LNCaP clone FGC (cell line): ENCODE measurements around the gene MAPKAP1.

Source experiments
- DNase-seq: peaks from one replicate; pipeline ENCODE4 v3.0.0-alpha.2; 2011; ENCODE audit warnings: low read depth
- H3K4me3 ChIP-seq: 2 replicates; pipeline ENCODE4 v1.5.1; 2011; ENCODE audit warnings: mild to moderate bottlenecking, low read depth, low read length, control low read depth
- TF ChIP-seq, protein P1 (sequence below): IDR thresholded peaks from 2 replicates; pipeline ENCODE4 v1.5.1; 2012; ENCODE audit warnings: mild to moderate bottlenecking; ENCODE audit not compliant: control insufficient read depth, insufficient read depth; ENCODE audit errors: extremely low read depth

MAPKAP1 gene

DNA sequence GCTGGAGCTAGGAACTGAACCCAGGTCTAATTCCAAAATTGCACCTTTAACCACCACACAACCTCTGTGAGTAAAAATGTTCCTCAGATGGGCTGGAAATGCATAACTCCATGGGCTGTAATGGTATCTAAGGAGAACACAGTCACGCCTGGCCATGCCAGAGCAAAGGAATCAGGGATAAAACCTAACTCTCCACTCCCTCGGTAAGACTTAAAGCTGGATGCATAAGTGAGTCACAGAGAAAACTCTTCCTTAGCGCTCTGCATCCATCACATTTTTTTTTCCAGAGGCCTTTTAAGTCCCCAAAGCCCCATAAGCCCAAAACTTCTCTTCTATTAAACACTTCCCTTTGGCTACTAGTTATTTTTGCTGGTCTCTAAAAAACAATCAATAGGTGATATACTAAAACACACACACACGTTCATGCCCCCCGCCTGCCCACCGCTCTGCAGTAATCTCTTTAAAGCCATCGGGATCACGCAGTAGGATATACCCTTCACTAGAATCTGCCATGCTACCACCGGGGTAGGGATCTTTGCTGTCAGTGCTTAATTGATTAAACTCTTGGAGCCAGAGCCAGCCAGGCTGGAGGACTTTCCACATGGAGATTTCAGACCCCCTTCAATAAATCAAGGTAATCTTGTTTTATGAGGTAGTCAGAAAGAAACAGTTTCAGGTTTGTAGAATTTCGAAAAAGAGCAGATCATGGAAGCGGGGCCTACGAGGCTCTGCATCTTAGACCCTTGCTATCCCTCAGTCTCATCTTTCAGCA lies 212.9 kb downstream of the MAPKAP1 start:
- TF ChIP-seq, protein P1, sequence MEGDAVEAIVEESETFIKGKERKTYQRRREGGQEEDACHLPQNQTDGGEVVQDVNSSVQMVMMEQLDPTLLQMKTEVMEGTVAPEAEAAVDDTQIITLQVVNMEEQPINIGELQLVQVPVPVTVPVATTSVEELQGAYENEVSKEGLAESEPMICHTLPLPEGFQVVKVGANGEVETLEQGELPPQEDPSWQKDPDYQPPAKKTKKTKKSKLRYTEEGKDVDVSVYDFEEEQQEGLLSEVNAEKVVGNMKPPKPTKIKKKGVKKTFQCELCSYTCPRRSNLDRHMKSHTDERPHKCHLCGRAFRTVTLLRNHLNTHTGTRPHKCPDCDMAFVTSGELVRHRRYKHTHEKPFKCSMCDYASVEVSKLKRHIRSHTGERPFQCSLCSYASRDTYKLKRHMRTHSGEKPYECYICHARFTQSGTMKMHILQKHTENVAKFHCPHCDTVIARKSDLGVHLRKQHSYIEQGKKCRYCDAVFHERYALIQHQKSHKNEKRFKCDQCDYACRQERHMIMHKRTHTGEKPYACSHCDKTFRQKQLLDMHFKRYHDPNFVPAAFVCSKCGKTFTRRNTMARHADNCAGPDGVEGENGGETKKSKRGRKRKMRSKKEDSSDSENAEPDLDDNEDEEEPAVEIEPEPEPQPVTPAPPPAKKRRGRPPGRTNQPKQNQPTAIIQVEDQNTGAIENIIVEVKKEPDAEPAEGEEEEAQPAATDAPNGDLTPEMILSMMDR, result no peak
- H3K4me3 ChIP-seq, result no peak overlapping the region
- DNase-seq, result no peak

DNA sequence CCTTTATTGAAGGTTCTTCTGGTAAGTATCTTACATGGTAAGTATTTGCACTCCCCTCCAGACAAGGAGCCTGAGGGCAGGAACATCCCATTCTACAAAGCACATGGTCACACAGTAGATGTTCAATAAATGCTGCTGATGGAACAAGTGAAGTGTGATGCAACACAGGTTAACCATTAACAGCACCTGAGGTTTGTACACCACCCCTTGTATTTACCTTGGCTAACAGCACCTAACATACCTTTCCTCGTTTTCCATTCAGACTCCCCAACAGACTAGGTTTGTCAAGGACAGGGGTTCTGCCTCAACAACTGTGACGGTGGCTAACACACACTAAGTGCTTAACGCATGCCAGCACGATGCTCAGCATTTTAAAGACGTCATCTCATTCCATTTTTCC lies 213.6 kb downstream of the MAPKAP1 start:
- no peak overlapping the region for H3K4me3 ChIP-seq
- DNase-seq, result no peak
- TF ChIP-seq, protein P1, result no peak

DNA sequence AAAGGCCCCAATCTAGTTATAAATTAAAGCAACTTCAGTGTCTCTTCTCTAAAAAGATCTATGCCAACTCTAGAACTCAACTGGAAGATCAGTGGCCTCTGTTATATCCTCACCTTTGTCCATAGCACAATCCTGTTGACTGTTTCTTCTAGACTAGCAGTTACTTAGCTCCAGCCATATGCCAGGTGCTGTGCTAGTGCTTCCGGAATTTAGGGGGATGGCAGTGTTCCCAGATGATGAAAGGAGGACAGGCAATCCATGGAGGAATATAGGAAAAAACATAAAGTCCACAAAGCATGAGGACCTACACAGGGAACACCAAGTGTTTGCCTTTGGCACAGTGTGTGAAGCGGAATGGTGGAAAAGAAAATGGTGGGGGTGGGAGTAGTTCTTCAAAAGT lies 214.3 kb downstream of the MAPKAP1 start:
- no peak overlapping the region for H3K4me3 ChIP-seq
- TF ChIP-seq, protein P1, result no peak
- DNase-seq, result no peak

DNA sequence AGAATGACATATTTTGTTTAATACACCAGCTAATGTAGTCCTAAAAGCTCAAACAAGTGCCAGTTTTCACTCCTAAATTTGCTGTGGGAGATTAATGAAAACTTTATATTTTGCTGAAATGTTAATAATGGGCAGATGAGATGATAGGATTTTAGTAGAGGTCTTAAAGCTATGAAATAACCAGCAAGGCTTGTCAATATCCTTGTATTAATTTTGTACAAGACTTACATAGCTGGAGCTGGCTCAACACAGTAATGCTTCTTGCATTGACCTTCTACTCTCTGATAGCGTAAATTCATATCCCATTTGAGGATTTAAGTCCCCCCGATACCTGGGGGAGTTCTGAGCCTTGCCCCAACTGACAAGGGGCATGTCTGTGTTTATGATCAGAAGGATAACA lies 219.2 kb downstream of the MAPKAP1 start:
- DNase-seq, result no peak
- TF ChIP-seq, protein P1, result no peak
- H3K4me3 ChIP-seq, result no peak overlapping the region

DNA sequence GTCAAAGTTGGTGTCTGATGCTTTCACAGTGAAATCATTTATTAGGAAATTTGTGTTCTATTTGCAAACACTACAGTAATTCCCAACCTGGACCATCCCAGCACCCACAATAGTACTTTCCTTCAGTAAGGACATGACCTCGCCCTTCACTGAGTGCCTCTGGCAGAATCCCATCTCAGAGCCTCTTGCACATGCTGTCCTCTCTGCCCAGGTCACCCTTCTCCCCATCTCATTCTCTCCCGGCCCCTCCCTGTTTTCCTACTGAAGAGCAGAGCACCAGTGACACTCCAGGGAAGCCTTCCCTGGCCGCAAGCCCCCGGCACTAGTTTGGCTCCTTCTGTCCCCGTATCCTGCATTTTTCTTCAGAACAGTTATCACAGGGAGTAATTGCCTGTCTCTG lies 220.4 kb downstream of the MAPKAP1 start:
- TF ChIP-seq, protein P1, result no peak
- DNase-seq, result no peak
- no peak overlapping the region for H3K4me3 ChIP-seq

DNA sequence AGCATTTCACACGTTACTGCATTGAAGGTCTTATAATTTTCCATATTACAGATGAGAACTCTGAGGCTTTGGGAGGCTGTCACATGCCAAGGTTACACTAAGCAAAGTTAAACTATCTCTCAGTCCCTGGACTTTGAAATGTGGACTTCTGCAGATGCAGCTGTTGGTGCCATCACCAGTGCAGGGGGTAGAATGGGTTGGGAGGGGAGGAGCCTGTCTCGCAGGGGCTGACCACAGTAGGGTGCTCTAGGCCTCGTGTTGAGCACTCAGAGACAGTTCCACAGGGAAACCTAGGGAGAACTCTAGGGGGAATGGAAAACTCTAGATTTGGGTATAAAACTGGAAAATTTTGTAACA lies 220.9 kb downstream of the MAPKAP1 start:
- DNase-seq, result no peak
- TF ChIP-seq, protein P1, result no peak

DNA sequence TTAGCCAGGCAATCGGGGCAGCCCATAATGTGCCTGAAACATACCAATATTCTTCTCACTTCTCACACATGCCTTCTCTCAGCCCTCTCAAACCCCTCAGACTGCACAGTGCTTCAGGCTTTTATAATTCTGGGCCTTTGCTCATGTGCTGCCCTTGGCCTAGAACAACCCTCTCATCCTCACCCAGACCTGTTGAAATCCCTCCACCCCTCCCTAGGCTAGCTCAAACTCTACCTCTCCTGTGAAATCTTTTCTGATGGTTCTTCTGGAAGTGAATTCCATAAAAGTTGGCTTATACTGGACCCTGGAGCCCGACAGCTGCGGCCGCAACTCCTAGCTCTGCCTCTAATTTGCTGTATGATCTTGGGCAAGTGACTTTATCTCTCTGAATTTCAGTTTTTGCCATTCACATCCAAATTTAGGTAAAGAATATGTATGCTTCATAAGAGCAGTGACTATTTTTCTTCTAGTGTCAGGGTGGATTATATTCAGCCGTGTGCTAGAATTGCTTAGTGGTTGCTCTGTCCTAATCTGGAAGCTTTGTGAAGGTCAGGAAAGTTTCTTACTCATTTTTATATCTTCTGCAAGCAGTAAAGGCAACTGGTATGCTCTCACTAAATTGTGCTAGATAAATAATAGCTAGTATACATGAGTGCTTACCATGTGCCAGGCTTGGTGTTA lies 221.4 kb downstream of the MAPKAP1 start:
- no peak overlapping the region for H3K4me3 ChIP-seq
- TF ChIP-seq, protein P1, result no peak
- DNase-seq, result no peak

More for the DNA sequence above, 220.9 kb downstream of the MAPKAP1 start:
- no peak overlapping the region for H3K4me3 ChIP-seq
